Neural cell (in vitro differentiated cells): ENCODE measurements around the gene DOK7.

ENCODE experiments used
- CTCF ChIP-seq: fragments of 450-650 bp; IDR thresholded peaks from 2 replicates; pipeline ENCODE4 v1.5.1; 2014; ENCODE audit warnings: antibody characterized with exemption, mild to moderate bottlenecking, moderate library complexity; ENCODE audit not compliant: poor library complexity, severe bottlenecking
- EP300 ChIP-seq: fragments of 450-650 bp; conservative IDR thresholded peaks from 2 replicates; pipeline ENCODE4 v1.6.1; 2014; ENCODE audit warnings: antibody characterized with exemption, mild to moderate bottlenecking, moderate library complexity; ENCODE audit not compliant: poor library complexity, severe bottlenecking
- EZH2 ChIP-seq: fragments of 200-600, 300-800 bp; shearing (Covaris generic), sonication (generic); IDR thresholded peaks from 2 replicates; pipeline ENCODE4 v1.6.1; 2014; ENCODE audit warnings: antibody characterized with exemption, low read length, borderline replicate concordance, mild to moderate bottlenecking; ENCODE audit not compliant: insufficient read depth, poor library complexity, severe bottlenecking
- MXI1 ChIP-seq: fragments of 450-650 bp; conservative IDR thresholded peaks from 2 replicates; pipeline ENCODE4 v1.6.1; 2014; ENCODE audit warnings: antibody characterized with exemption, mild to moderate bottlenecking; ENCODE audit not compliant: poor library complexity, severe bottlenecking
- POLR2AphosphoS5 ChIP-seq: IDR thresholded peaks from 2 replicates; pipeline ENCODE4 v1.6.1; 2012
- RAD21 ChIP-seq: fragments of 450-650 bp; conservative IDR thresholded peaks from 2 replicates; pipeline ENCODE4 v1.6.1; 2014; ENCODE audit warnings: antibody characterized with exemption, mild to moderate bottlenecking, moderate library complexity
- REST ChIP-seq: IDR thresholded peaks from 2 replicates; pipeline ENCODE4 v1.6.1; 2012; ENCODE audit warnings: borderline replicate concordance
- SMC3 ChIP-seq: fragments of 450-650 bp; conservative IDR thresholded peaks from 2 replicates; pipeline ENCODE4 v1.6.1; 2014; ENCODE audit warnings: antibody characterized with exemption, mild to moderate bottlenecking, moderate library complexity; ENCODE audit not compliant: poor library complexity

GRCh38 chr4:3514221-3514780, 51.2 kb downstream of the DOK7 start:
- no peak for TF ChIP-seq MXI1
- TF ChIP-seq SMC3 = no peak
- TF ChIP-seq RAD21 = no peak
- TF ChIP-seq CTCF = no peak
- TF ChIP-seq REST = no peak
- TF ChIP-seq POLR2AphosphoS5 = no peak
- no peak for TF ChIP-seq EZH2
- TF ChIP-seq EP300 = no peak
